Measurements from ENCODE around the gene SLIT1.

SLIT1 gene

GRCh38 chr10:97065686-97066660, 119.8 kb downstream of the SLIT1 start:
- no peak overlapping the region for H3K27ac ChIP-seq
- no peak for TF ChIP-seq CTCF (IDR thresholded peaks at IDR 0.05)
- no peaks in the 10 kb centered on the region for H3K9me3 ChIP-seq
- no peaks in the 10 kb centered on the region for H3K36me3 ChIP-seq
- no peak overlapping the region for H3K4me3 ChIP-seq (ENCODE audit: low read depth in 1 of 2, low read length in 1 of 2)
- H3K27me3 ChIP-seq, result no peaks in the 10 kb centered on the region
- H3K4me1 ChIP-seq (ENCODE audit: control insufficient read depth in 1 of 2, insufficient read depth in 1 of 2, low read depth in 1 of 2, low read length in 1 of 2), result no peaks in the 10 kb centered on the region

- TF ChIP-seq CTCF (IDR thresholded peaks at IDR 0.05), result no peak
- no peak overlapping the region for H3K4me3 ChIP-seq (ENCODE audit: low read depth in 1 of 2, low read length in 1 of 2)
- H3K9me3 ChIP-seq, result no peaks in the 10 kb centered on the region
- H3K27ac ChIP-seq, result no peak overlapping the region
- H3K36me3 ChIP-seq, result no peaks in the 10 kb centered on the region
- no peaks in the 10 kb centered on the region for H3K27me3 ChIP-seq
- H3K4me1 ChIP-seq (ENCODE audit: control insufficient read depth in 1 of 2, insufficient read depth in 1 of 2, low read depth in 1 of 2, low read length in 1 of 2), result no peaks in the 10 kb centered on the region
Observed at GRCh38 chr10:97065128-97065527, 120.6 kb downstream of the SLIT1 start.

- Histone ChIP-seq H3K4me3 (ENCODE audit: low read depth in 1 of 2, low read length in 1 of 2) (no peak overlapping the region), H3K9me3 (no peaks in the 10 kb centered on the region), H3K27ac (no peak overlapping the region), H3K36me3 (no peaks in the 10 kb centered on the region), H3K4me1 (ENCODE audit: control insufficient read depth in 1 of 2, insufficient read depth in 1 of 2, low read depth in 1 of 2, low read length in 1 of 2) (no peaks in the 10 kb centered on the region), H3K27me3 (no peaks in the 10 kb centered on the region)
- no peak for TF ChIP-seq CTCF (IDR thresholded peaks at IDR 0.05)
Observed at GRCh38 chr10:97063983-97064837, 121.5 kb downstream of the SLIT1 start.

GRCh38 chr10:97063271-97063982, 122.3 kb downstream of the SLIT1 start:
- H3K36me3 ChIP-seq, result no peaks in the 10 kb centered on the region
- H3K9me3 ChIP-seq, result no peaks in the 10 kb centered on the region
- H3K27me3 ChIP-seq, result no peaks in the 10 kb centered on the region
- no peak overlapping the region for H3K4me3 ChIP-seq (ENCODE audit: low read depth in 1 of 2, low read length in 1 of 2)
- H3K27ac ChIP-seq, result no peak overlapping the region
- H3K4me1 ChIP-seq (ENCODE audit: control insufficient read depth in 1 of 2, insufficient read depth in 1 of 2, low read depth in 1 of 2, low read length in 1 of 2), result no peaks in the 10 kb centered on the region
- TF ChIP-seq CTCF (IDR thresholded peaks at IDR 0.05), result no peak

- Histone ChIP-seq H3K4me3 (ENCODE audit: low read depth in 1 of 2, low read length in 1 of 2) (no peak overlapping the region), H3K9me3 (no peaks in the 10 kb centered on the region), H3K27me3 (no peaks in the 10 kb centered on the region), H3K36me3 (no peaks in the 10 kb centered on the region), H3K27ac (no peak overlapping the region), H3K4me1 (ENCODE audit: control insufficient read depth in 1 of 2, insufficient read depth in 1 of 2, low read depth in 1 of 2, low read length in 1 of 2) (no peaks in the 10 kb centered on the region)
- TF ChIP-seq CTCF (IDR thresholded peaks at IDR 0.05), result no peak
Observed at GRCh38 chr10:97062456-97062855, 123.3 kb downstream of the SLIT1 start.
